CMK (cell line): ENCODE data around the gene BCAS1.

Source experiments
- DNase-seq: peaks from one replicate; pipeline ENCODE4 v3.0.0-alpha.2; 2010; ENCODE audit warnings: low read depth

The BCAS1 gene

GRCh38 chr20:53904261-53904660 lies 166.1 kb downstream of the BCAS1 start:
- DNase-seq, result no peak

- DNase-seq, result no peak
Measured at GRCh38 chr20:53903652-53903987, 166.8 kb downstream of the BCAS1 start.

- DNase-seq, result no peak
Measured at GRCh38 chr20:53902968-53903651, 167.3 kb downstream of the BCAS1 start.

GRCh38 chr20:53901497-53902096 lies 168.8 kb downstream of the BCAS1 start:
- no peak for DNase-seq

GRCh38 chr20:53901064-53901463 lies 169.3 kb downstream of the BCAS1 start:
- DNase-seq, result no peak

GRCh38 chr20:53900380-53900999 lies 169.9 kb downstream of the BCAS1 start:
- no peak for DNase-seq

GRCh38 chr20:53899351-53900167 lies 170.8 kb downstream of the BCAS1 start:
- DNase-seq, result no peak

- no peak for DNase-seq
Measured at GRCh38 chr20:53898556-53898931, 171.8 kb downstream of the BCAS1 start.

- no peak for DNase-seq
Measured at GRCh38 chr20:53897884-53898555, 172.4 kb downstream of the BCAS1 start.

GRCh38 chr20:53896647-53897046 lies 173.7 kb downstream of the BCAS1 start:
- DNase-seq, result no peak

GRCh38 chr20:53896041-53896440 lies 174.4 kb downstream of the BCAS1 start:
- DNase-seq, result no peak

GRCh38 chr20:53895385-53895755 lies 175.0 kb downstream of the BCAS1 start:
- no peak for DNase-seq

- DNase-seq, result no peak
Measured at GRCh38 chr20:53894707-53895384, 175.5 kb downstream of the BCAS1 start.
